Osteocyte (in vitro differentiated cells): Measurements from ENCODE around the gene RASSF7. TPM values are rescaled to one million over a fixed set of nuclear protein-coding genes. Genes with fewer than 3 reads are reported as not detected.

Source experiments
- DNase-seq: peaks from one replicate; pipeline ENCODE4 v3.0.0; 2021; ENCODE audit warnings: mixed read lengths; ENCODE audit not compliant: unreplicated experiment; ENCODE audit errors: extremely low spot score
- H3K27ac Mint-ChIP-seq: one replicate; pipeline ENCODE4 v1.8.0; 2021; ENCODE audit warnings: mild to moderate bottlenecking, mixed read lengths; ENCODE audit not compliant: unreplicated experiment
- H3K27me3 Mint-ChIP-seq: one replicate; pipeline ENCODE4 v1.8.0; 2021; ENCODE audit warnings: mixed read lengths; ENCODE audit not compliant: unreplicated experiment
- H3K36me3 Mint-ChIP-seq: one replicate; pipeline ENCODE4 v1.8.0; 2021; ENCODE audit warnings: mixed read lengths; ENCODE audit not compliant: unreplicated experiment
- H3K4me1 Mint-ChIP-seq: one replicate; pipeline ENCODE4 v1.8.0; 2021; ENCODE audit warnings: mixed read lengths; ENCODE audit not compliant: unreplicated experiment
- H3K4me3 Mint-ChIP-seq: one replicate; pipeline ENCODE4 v1.8.0; 2021; ENCODE audit warnings: mild to moderate bottlenecking, moderate library complexity, mixed read lengths; ENCODE audit not compliant: unreplicated experiment
- H3K9me3 Mint-ChIP-seq: one replicate; pipeline ENCODE4 v1.8.0; 2021; ENCODE audit warnings: mixed read lengths; ENCODE audit not compliant: unreplicated experiment
- total RNA-seq: library from RNA; stranded (reverse); gene quantifications from 2 replicates; pipeline ENCODE4 v1.2.1, GENCODE V29; 2021
- TF ChIP-seq, protein P1 (sequence below): fragments of 200-600 bp; sonication (generic); IDR thresholded peaks from 2 replicates; pipeline ENCODE4 v1.5.0; 2021; ENCODE audit warnings: antibody characterized with exemption, mild to moderate bottlenecking, moderate library complexity

Gene RASSF7
- total RNA-seq, 1 donor from 2014 or later = 8.0 TPM

DNA sequence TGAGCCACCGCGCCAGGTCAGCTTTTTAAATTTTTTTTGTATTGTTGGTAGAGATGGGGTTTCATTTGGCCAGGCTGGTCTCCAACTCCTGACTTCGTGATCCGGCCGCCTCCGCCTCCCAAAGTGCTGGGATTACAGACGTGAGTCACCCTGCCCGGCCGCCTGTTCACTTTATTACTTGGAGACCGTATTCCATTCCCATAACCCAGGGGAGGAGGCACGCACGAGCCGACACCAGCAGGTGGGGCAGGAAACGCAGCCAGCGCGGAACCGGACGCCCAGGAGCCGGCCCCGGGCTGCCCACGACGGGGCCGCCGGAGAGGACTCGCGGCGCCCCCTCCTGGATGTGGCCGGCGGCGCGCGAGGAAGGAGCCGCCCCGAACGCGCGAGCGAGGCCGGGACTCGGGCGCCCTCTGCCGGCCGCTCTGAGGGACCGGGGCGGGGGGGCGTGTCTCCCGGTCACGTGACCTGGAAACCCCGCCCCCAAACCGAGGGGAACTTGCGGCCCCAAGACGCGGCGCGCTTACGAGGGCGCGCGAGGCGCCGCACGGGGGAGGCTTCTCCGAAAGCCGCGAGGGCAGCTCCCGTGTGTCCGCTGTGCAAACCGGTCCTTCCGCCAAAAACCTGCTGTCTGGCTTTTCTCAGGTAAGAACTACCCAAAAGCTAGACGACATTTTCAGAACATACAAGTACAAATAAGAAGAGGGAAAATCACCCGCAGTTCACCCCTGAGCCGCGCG is 42.1 kb upstream of the RASSF7 start:
- Mint-ChIP-seq H3K9me3 (no peaks in the 10 kb centered on the region), H3K4me3 (peak overlapping the region; percentile 71), H3K27me3 (no peaks in the 10 kb centered on the region), H3K27ac (peak overlapping the region; percentile 81), H3K4me1 (peaks cover 2% of the 10 kb centered on the region), H3K36me3 (peaks cover 15% of the 10 kb centered on the region)
- peak; percentile 96 for DNase-seq
- TF ChIP-seq, protein P1, sequence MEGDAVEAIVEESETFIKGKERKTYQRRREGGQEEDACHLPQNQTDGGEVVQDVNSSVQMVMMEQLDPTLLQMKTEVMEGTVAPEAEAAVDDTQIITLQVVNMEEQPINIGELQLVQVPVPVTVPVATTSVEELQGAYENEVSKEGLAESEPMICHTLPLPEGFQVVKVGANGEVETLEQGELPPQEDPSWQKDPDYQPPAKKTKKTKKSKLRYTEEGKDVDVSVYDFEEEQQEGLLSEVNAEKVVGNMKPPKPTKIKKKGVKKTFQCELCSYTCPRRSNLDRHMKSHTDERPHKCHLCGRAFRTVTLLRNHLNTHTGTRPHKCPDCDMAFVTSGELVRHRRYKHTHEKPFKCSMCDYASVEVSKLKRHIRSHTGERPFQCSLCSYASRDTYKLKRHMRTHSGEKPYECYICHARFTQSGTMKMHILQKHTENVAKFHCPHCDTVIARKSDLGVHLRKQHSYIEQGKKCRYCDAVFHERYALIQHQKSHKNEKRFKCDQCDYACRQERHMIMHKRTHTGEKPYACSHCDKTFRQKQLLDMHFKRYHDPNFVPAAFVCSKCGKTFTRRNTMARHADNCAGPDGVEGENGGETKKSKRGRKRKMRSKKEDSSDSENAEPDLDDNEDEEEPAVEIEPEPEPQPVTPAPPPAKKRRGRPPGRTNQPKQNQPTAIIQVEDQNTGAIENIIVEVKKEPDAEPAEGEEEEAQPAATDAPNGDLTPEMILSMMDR = peak; percentile 100

DNA sequence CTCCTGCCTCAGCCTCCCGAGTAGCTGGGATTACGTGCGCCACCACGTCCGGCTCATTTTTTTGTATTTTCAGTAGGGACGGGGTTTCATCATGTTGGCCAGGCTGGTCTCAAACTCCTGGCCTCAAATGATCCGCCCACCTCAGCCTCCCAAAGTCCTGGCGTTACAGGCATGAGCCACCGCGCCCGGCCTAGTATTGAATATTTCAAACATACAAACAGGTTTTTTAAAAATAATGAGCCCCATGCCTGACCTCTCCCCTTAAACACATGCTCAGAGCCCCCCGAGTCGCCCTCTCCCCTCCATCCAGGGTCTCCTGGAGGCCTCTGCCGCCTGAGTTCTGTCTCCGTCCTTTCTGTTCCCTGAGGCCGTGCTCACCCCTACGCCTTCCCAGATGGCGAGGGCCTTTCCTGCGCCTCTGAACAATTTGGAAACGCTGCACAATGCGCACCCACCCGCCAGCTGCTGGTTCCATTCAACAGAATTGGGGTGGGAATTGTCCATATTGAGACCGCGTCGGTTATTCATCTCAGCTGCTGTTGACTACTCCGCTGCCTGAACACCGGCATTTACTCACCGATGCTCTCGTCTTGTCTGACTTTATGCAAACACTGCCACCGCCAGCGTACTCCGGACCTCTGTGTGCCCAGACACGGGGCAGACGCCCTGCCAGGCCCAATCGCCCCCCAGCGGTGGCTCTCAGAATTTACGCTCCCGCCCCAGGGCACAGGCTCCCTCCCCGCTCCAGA is 40.2 kb upstream of the RASSF7 start:
- TF ChIP-seq, protein P1 = peak; percentile 22
- peak; percentile 84 for DNase-seq
- no peak overlapping the region for H3K4me3 Mint-ChIP-seq
- no peaks in the 10 kb centered on the region for H3K27me3 Mint-ChIP-seq
- H3K4me1 Mint-ChIP-seq = peaks cover 2% of the 10 kb centered on the region
- H3K36me3 Mint-ChIP-seq = peaks cover 5% of the 10 kb centered on the region
- H3K27ac Mint-ChIP-seq = no peak overlapping the region
- H3K9me3 Mint-ChIP-seq = no peaks in the 10 kb centered on the region

DNA sequence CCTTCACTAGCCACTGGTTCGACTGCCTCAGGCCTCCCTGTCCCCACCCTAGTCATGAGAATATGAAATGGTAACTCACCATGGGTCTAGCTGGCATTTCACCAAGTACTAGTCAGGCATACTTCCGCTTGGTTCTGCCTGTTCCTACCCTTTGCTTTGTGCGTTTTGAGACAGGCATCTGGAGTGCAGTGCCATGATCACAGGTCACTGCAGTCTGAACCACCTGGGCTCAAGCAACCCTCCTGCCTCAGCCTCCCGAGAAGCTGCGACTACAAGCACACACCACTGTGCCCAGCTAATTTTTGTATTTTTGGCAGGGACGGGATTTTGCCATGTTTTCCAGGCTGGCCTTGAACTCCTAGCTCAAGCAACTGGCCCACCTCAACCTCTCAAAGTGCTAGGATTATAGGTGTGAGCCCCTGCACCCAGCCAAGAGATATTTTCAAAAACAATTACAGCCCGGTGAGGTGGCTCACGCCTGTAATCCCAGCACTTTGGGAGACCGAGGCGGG is 39.5 kb upstream of the RASSF7 start:
- H3K27me3 Mint-ChIP-seq = no peaks in the 10 kb centered on the region
- no peaks in the 10 kb centered on the region for H3K36me3 Mint-ChIP-seq
- DNase-seq = no peak
- H3K4me3 Mint-ChIP-seq = no peak overlapping the region
- peaks cover 2% of the 10 kb centered on the region for H3K4me1 Mint-ChIP-seq
- H3K9me3 Mint-ChIP-seq = no peaks in the 10 kb centered on the region
- TF ChIP-seq, protein P1 = no peak
- H3K27ac Mint-ChIP-seq = no peak overlapping the region

DNA sequence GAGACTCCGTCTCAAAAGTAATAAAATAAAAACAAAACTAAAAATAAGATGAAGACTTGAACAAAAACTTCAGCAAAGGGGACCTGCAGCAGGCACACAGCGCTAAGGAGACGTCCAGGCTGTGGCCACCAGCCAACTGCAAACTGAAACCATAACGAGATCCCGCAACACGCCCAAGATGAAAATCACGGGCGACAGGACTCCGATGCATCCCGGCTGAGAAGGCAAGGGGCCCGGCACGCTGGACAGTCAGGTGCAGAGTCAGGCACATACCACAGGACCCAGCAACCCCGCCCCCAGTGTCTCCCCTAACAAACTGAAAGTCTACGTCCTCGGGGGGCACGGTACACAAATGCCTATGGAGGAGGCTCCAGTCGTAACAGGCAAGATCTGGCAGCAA is 34.6 kb upstream of the RASSF7 start:
- no peak overlapping the region for H3K27ac Mint-ChIP-seq
- no peaks in the 10 kb centered on the region for H3K4me1 Mint-ChIP-seq
- DNase-seq = no peak
- H3K36me3 Mint-ChIP-seq = no peaks in the 10 kb centered on the region
- no peaks in the 10 kb centered on the region for H3K27me3 Mint-ChIP-seq
- no peak overlapping the region for H3K4me3 Mint-ChIP-seq
- H3K9me3 Mint-ChIP-seq = no peaks in the 10 kb centered on the region
- TF ChIP-seq, protein P1 = no peak

DNA sequence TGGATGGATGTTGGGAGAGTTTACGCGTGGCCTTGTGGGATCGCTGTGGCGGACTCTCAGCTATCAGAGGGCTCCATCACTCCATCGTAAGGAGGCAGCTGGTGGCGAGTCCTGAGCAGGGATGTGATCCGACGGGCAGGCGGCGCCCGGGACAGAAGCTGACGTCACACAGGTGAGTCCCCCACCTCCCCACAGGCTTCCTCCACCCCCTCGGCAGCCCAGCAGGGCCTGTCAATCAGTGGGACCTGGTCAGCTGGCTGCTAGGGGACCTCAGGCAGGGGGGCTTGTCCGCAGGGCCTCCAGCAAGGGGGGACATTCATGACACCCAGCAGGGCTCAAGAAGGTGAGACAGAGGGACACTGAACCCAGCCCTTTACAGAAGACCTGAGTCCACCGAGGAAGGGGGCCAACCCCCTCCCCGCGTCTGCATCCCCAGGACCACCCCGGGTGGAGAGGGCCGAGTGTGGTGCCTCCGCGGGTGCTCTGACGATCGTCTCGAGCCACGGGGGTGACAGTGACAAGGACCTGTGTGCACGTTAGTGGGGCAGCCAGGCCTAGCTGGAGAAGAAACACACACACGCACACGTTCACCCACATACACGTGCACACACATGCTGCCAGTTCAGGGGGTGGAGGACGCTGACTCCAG is 32.5 kb upstream of the RASSF7 start:
- Mint-ChIP-seq H3K36me3 (peaks cover 6% of the 10 kb centered on the region), H3K27ac (no peak overlapping the region), H3K4me1 (no peaks in the 10 kb centered on the region), H3K27me3 (no peaks in the 10 kb centered on the region), H3K4me3 (no peak overlapping the region), H3K9me3 (no peaks in the 10 kb centered on the region)
- no peak for DNase-seq
- TF ChIP-seq, protein P1 = no peak
